ENCODE results near the gene RAB23. TPM values are rescaled to one million over a fixed set of nuclear protein-coding genes. Genes with fewer than 3 reads are reported as not detected.

Gene RAB23
- polyA plus RNA-seq, 1 experiment, result 62.1 TPM

DNA sequence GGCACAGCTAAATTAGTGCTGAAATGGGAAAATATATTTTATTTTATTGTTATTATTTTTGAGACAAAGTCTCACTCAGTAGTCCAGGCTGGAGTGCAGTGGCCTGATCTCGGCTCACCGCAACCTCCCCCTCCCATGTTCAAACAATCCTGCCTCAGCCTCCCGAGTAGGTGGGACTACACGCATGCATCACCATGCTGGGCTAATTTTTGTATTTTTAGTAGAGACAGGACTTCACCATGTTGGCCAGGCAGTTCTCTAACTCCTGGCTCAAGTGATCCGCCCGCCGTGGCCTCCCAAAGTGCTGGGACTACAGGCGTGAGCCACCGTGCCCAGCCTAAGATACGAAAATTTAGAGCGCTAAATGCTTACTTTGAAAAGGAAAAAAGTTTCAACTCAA lies 4.8 kb downstream of the RAB23 start:
- Histone ChIP-seq H3K27me3 (ENCODE audit: control insufficient read depth, insufficient read depth, low read length) (no peaks in the 10 kb centered on the region), H3K27ac (ENCODE audit: low read depth, low read length) (no peak overlapping the region), H3K9me3 (ENCODE audit: control insufficient read depth, insufficient read depth, low read length) (peaks cover 3% of the 10 kb centered on the region; the same call in 1 of the 2 replicates), H3K4me3 (ENCODE audit: low read depth, low read length) (no peak overlapping the region)
- POLR2A ChIA-PET, result no interaction called here
- CTCF ChIA-PET, result no interaction called here
- no peak for DNase-seq (ENCODE audit: low read depth, low spot score)
- TF ChIP-seq, protein P1, sequence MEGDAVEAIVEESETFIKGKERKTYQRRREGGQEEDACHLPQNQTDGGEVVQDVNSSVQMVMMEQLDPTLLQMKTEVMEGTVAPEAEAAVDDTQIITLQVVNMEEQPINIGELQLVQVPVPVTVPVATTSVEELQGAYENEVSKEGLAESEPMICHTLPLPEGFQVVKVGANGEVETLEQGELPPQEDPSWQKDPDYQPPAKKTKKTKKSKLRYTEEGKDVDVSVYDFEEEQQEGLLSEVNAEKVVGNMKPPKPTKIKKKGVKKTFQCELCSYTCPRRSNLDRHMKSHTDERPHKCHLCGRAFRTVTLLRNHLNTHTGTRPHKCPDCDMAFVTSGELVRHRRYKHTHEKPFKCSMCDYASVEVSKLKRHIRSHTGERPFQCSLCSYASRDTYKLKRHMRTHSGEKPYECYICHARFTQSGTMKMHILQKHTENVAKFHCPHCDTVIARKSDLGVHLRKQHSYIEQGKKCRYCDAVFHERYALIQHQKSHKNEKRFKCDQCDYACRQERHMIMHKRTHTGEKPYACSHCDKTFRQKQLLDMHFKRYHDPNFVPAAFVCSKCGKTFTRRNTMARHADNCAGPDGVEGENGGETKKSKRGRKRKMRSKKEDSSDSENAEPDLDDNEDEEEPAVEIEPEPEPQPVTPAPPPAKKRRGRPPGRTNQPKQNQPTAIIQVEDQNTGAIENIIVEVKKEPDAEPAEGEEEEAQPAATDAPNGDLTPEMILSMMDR (IDR thresholded peaks at IDR 0.05; ENCODE audit: low read depth, low read length), result no peak

DNA sequence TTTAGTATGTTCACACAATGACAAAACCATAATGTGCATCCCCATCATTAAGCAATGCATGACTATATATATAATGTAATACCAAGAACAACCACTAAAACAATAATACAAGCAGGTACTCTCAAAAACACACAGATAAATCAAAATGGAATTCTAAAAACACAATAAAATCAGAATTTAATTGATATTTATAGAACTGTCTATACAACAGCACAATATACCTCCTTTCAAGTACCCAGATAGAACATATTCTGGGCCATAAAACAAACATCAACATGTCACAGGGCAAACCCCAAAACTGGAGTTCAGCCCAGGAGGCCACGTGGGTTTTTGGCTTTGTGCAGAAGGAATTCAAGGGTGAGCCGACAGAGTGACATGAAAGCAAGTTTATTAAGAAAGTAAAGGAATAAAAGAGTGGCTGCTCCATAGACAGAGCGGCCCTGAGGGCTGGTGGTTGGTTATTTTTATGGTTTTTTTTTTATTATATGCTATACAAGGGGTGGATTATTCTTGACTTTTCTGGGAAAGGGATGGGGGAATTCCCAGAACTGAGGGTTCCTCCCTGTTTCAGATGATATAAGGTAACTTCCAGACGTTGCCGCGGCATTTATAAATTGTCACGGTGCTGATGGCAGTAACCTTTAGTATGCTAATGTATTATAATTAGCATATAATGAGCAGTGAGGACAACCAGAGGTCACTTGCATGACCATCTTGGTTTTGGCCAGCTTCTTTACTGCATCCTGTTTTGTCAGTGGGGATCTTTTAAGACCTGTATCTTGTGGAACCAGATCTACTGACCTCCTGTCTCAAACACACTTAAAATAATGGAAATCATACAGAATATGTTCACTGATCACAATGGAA lies 5.6 kb downstream of the RAB23 start:
- POLR2A ChIA-PET, result no interaction called here
- Histone ChIP-seq H3K27me3 (ENCODE audit: control insufficient read depth, insufficient read depth, low read length) (no peaks in the 10 kb centered on the region), H3K4me3 (ENCODE audit: low read depth, low read length) (no peak overlapping the region), H3K27ac (ENCODE audit: low read depth, low read length) (no peak overlapping the region), H3K9me3 (ENCODE audit: control insufficient read depth, insufficient read depth, low read length) (peaks cover under 1% of the 10 kb centered on the region; the same call in 1 of the 2 replicates)
- TF ChIP-seq, protein P1 (IDR thresholded peaks at IDR 0.05; ENCODE audit: low read depth, low read length), result 0 out of 2 replicates have a peak, but pooled peaks have one; percentile 21
- no peak for DNase-seq (ENCODE audit: low read depth, low spot score)
- CTCF ChIA-PET, result no interaction called here

GRCh38 chr6:57215260-57215659 lies 6.8 kb downstream of the RAB23 start:
- no peak for DNase-seq (ENCODE audit: low read depth, low spot score)
- POLR2A ChIA-PET, result no interaction called here
- Histone ChIP-seq H3K9me3 (ENCODE audit: control insufficient read depth, insufficient read depth, low read length) (no peaks in the 10 kb centered on the region; the same call in 1 of the 2 replicates), H3K27me3 (ENCODE audit: control insufficient read depth, insufficient read depth, low read length) (no peaks in the 10 kb centered on the region), H3K4me3 (ENCODE audit: low read depth, low read length) (no peak overlapping the region), H3K27ac (ENCODE audit: low read depth, low read length) (no peak overlapping the region)
- CTCF ChIA-PET, result interaction anchor here (0.6 to 1.9 kb wide), 3 partner anchors 11 to 273 kb away, joined by 4 to 5 read pairs (median 4); no protein-coding TSS in a partner anchor
- TF ChIP-seq, protein P1 (IDR thresholded peaks at IDR 0.05; ENCODE audit: low read depth, low read length), result no peak

DNA sequence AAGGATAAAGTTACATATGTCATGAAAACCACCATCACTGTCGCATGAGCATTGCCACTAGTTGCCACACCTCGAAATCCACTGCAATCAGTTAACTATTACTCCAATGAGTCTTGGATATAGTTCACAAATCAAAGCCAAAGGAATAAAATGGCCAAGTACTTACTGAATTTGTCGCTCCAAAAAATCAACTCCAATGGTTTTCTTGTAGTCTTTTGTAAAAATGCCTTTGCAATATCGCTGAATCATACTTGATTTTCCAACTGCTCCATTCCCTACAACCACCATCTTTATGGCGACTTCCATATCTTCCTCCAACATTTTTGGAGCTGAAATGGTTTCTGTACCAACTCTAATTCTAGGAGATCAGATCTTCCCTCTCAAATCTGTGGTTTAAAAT lies 12.0 kb downstream of the RAB23 start:
- H3K4me3 ChIP-seq (ENCODE audit: low read depth, low read length), result no peak overlapping the region
- TF ChIP-seq, protein P1 (IDR thresholded peaks at IDR 0.05; ENCODE audit: low read depth, low read length), result no peak
- no peak overlapping the region for H3K27ac ChIP-seq (ENCODE audit: low read depth, low read length)
- ChIA-PET POLR2A (no interaction called here), CTCF (no interaction called here)
- H3K27me3 ChIP-seq (ENCODE audit: control insufficient read depth, insufficient read depth, low read length), result no peaks in the 10 kb centered on the region
- H3K9me3 ChIP-seq (ENCODE audit: control insufficient read depth, insufficient read depth, low read length), result no peaks in the 10 kb centered on the region
- DNase-seq (ENCODE audit: low read depth, low spot score), result no peak

GRCh38 chr6:57209030-57209429 lies 13.1 kb downstream of the RAB23 start:
- DNase-seq (ENCODE audit: low read depth, low spot score), result no peak
- POLR2A ChIA-PET, result no interaction called here
- CTCF ChIA-PET, result no interaction called here
- no peaks in the 10 kb centered on the region for H3K27me3 ChIP-seq (ENCODE audit: control insufficient read depth, insufficient read depth, low read length)
- no peaks in the 10 kb centered on the region for H3K9me3 ChIP-seq (ENCODE audit: control insufficient read depth, insufficient read depth, low read length)
- no peak overlapping the region for H3K27ac ChIP-seq (ENCODE audit: low read depth, low read length)
- TF ChIP-seq, protein P1 (IDR thresholded peaks at IDR 0.05; ENCODE audit: low read depth, low read length), result no peak
- H3K4me3 ChIP-seq (ENCODE audit: low read depth, low read length), result no peak overlapping the region

All from AG04450 (cell line).